ENCODE data around the gene RAI1.

The RAI1 gene

DNA sequence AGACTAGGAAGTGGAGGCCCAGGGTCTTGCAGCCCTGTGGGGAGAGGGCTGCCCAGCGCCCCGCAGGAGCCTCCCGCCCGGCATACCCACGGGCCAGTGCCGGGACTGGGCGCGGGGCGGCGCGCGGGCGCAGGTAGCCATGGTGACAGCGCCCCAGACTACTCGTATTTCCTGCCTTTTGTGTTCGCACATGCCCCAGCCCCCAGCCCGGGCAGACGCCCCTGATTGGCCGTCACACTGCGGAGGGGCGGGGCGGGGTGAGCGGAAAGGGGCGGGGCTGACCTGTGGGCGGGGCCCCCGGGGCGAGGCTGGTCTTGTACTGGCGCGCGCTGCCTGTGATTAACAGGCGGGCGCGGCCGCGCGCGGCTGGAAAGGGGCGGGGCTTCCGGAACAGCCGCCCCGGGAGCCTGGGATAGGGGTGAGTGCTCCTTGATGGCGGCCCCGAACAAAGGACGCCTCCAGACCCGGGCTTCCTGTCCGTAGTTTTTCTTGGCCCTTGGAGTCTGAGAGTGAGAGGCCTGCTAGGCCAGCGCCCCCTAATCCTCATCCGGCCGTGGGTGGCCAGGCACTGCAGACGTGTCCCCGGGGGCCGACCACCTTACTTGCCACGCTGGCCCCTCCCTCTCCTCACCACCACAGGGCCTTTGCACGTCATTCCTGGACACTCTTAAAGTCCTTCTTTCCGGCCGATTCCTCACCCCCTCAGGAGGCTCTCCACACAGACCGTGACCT is 71.0 kb downstream of the RAI1 start:
- DNase-seq = peak; percentile 96

DNA sequence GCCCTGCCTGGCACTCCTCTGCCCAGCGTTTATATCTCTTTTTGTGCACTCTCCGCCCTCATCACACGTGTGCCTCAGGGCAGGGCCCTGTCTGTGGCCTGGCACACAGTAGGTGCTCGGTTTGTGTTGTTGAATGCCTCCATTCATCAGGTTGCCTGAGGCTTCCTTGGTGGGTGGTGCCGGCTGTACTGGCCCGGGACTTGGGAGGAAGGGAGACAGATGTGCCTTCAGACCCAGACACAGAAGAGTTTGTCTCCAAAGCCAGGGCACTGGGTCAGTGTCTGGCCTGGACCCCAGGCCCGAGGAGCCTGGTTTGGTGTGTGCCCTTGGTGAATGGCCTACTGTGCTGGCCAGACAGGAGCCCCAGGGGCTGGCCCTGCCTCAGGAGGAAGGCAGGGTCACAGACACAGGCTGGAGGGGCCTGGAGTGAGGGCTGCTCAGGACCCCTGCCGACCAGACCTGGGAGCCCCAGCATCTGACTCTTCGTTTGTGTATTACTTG is 71.6 kb downstream of the RAI1 start:
- no peak for DNase-seq

DNA sequence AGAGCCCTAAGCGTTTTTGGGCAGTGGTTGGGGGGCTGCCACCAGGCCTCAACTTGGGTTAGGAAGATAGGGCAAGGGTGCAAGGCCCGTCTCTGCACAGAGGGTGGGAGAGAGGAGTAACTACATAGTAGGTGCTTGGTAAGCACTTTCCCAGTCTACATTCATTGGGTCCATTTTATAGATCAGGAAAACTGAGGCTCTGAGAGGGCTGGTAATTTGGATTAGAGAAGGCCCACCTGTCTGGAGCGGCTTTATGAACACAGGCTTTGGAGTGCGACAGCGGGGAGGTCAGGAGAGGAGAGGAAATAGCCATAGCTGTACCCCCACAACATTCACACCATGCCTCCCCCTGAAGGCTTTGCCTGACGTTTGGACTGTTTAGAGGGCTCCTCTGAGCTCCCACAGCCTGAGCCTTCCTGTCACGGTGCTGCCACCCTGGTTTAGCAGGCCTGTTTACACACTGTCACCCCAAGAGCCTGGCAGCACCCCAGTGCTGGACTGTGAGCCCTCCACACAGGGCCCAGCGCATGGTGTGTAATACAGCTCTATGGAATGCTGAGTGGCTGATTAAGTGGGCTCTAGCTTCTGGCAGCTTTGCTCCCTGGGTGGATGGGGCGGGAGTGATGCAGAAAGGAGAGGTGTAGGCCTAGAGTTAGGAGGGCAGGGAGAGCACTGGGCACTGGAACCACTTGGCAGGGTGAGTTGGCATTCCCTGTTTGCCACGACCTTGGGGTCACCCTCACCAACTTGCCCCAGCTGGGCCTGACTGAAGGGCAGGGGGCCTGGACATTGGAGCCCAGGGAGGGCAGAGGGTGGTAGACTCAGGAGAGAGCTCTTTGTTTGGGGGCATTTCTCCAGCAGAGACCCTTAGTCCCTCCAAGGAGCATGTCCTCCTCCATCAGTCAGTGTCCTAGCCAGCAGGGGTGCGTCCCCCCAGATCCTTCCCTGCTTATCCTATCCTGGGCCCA is 73.7 kb downstream of the RAI1 start:
- DNase-seq = no peak

DNA sequence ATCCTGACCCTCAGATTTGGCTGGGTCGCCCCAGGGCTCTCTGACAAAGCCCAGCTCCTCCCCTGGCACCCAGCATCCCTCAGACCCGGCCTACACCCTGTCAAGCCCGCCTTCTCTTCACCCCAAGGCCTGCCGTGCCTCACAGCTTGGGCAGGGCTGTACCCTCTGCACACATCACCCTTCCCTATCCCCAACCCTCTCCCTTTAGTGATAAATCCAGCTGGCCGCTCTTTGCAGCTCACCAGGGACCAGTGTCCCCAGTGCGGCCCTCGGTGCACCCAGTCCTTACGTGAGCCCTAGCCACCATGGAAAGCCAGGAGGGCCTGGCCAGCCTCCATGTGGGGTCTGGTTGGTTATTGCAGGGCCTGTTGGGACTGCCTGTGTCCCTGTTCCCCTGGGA is 74.5 kb downstream of the RAI1 start:
- DNase-seq = no peak

DNA sequence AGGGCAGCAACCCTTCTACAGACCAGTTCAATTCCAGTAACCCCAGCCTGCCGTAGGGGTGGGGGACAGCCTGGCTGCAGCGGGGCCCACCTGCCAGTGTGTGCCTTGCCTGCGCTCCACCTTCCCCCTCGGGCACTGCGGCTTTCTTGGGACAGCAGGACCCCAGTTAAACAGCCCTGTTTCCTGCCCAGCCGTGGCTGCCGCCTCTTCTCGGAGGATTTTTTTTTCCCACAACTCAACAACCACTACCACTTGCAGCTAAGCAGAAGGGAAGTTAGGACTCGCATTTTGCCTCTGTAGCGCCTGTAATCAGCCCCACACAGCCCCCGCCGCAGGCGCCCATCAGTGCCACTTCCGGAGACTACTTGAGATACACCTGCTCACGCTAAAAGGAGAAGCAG is 76.1 kb downstream of the RAI1 start:
- peak in 1 of 2 experiments; percentile 18 for DNase-seq

DNA sequence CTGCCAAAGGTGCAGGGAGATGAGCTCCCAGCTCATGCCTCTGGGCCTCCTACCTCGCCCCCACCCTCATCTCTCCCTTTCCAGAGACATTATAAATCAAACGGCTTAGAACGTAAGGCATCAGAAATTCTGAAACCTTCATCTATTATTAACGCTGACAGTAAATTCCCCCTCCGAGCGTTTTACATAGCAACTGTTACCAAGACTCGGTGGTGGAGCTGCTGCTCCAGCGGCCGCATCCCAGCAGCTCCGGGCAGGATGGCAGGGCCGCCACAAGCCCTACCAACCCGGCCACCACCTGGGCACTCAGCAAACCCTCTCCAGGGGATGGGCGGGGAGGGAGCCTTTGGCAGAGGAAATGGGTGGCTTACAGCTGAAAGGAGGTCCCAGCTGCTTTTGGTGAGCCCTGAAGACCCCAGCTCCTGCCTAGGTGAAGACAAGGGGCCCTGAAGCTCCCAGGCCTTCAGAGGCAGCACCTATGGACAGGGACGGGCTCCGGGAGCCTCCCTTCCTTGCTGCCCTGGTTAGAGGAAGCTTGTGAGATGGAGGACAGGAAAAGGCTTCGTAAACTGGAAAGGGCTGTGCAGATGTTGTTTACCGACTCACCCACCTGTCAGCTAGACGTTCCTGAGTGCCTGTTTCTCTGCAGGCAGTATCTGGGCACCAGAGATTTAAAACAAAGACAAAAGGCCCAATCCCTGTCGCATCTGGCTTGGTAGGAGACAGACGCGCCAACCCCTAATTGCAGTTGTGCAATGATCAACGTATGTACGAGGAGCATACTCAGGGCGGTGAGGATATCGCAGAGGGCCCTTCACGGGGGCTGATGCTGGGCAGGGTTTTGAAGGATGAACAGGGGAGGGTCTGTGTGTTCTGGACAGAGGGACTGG is 76.9 kb downstream of the RAI1 start:
- DNase-seq = no peak

DNA sequence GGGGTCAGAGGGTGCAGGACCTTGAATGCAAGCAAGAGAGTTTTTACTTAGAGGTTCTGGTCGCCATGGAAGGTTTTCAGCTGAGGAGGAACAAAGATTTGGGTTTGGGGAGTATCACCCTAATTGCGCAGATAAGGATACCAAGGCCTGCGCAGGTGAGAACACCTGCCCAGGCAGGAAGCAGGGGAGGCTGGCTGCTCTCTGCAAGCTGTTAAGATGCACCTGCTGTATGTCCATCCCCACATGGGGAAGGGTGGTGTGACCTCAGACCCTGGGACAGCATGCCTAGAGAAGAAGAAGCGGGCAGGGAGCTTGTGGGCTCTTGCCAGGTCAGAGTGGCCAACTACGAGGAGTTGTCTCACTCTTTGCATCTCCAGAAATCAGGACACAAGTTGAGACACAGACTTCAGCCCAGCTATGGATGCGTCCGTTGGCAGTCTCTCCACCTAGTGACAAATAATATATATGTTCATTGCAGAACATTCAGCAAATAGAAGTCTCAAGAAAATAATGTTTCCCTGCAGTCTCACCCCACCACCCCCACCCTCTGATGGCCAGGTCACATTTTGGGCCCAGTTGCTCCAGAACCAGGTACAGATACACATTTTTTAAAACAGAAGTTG is 77.8 kb downstream of the RAI1 start:
- DNase-seq = no peak

DNA sequence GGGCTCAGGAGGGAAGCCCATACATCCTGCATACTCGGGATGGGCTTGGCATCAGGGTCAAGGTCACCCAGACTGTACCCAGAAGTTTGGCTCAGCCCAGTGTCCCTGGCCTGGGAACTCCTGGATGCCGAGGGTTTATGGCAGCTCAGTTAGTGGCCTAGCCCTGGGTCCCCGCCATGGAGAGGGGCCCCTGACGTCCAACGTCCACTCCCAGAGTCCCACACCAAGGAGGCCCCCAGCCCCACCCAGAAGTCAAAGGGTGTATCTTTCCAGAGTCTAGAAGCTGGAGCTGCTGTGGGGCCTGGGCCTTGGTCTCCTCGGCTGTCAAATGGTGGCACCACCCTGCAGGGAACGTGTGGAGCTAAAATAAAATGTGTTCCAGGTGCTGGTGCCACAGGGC is 79.1 kb downstream of the RAI1 start:
- no peak for DNase-seq

DNA sequence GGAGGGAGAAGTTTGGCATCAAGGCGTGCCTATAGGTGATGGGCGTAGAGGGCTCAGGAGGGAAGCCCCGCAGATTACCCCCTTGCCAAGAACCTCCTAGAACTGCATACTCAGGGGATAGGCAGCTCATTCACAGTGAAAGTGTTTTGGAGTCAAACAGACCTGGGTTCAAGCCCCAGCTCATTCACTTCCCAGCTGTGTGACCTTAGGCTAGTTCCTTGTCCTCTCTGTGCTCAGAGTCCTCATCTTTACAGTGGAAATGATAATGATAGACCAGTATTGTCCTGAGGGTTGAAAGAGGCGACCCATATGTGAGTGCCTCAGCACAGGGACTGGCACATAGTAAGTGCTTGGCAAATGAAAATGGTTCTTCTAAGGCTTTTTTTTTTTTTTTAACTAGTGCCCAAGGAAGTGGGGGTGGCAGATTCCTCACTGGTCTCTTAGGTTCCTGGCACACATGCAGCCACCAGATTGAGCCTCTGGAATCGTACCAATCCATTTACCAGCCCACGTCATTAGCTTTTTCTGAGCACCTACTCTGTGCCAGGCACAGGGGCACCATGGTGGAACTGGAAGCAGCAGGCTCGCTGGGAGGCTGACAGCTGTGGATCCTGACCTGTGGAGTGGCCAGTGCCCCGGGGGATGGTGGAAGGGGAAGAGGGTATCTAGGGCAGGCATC is 79.8 kb downstream of the RAI1 start:
- DNase-seq = no peak

DNA sequence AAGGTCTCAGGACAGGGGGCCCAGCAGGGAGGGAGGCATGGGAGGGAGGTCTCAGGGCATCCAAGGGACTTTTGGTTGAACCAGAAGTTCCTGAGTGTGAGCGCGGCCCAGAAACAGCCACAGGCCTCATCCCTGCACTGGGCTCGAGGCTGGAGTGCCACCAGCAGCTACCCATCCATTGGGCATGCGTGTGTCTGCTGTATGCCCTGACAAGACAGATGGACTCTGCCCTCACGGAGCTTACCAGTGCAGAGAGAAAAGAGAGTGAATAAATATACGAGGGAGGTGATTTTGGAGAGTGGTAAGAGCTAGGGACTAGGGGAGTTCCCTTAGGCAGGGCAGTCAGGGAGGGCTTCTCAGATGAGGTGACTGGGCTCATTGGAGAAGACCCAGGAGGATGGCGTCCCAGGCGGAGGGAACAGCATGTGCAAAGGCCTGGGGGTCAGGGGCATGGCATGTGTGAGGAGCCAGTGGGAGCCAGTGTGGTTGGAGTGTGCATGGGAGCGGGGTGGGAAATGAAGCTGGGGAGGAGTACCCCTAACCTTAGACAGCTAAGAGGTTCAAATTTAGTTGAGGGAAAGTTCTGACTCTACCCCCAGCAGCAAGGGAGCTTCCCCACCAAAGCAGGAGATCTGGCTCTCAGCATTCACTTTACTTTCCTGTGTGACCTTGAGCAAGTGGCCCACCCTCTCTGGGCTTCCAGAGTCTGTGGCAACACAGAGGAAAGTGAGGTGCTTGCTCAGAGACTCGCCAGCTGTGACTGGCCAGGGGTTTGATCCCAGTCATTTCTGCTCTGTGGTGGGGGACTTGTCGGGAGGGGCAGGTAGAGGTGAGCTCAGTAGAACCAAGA is 80.9 kb downstream of the RAI1 start:
- no peak for DNase-seq

DNA sequence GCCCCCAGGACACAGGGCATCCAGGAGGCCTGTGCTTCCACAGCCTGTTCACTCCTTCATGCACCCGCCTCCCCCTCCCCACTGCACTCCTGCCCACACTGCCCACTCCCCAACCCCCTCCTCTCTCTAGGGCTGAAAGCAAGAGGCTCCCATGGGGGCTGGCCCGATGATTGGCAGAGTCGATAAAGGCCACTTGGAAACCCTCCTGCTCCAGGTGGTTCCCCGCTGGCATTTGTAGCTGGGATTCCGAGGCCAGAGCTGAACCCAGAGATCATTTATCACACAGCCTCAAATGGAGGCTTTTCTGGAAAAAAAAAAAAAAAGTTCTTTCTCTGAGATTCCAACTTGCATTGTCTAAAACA is 81.5 kb downstream of the RAI1 start:
- no peak for DNase-seq

DNA sequence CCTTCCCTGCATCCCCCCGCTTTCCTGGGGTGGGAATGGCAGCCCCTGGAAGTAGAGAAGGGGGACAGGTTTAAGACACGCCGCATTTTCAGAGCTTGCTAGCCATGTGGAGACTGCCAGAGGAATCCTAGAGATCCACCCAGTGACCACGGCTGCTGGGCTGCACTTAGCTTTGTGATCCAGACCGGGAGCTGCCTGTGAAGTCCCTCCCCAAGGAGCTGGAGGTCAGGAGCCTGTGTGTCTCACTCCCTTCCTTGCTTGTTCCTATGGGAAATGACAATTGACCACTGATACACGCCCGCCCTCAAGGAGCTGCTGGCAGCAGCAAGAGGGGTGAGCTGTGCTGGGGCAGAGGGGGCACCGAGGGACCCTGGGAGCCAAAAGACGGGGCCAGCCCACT is 81.9 kb downstream of the RAI1 start:
- no peak for DNase-seq

DNA sequence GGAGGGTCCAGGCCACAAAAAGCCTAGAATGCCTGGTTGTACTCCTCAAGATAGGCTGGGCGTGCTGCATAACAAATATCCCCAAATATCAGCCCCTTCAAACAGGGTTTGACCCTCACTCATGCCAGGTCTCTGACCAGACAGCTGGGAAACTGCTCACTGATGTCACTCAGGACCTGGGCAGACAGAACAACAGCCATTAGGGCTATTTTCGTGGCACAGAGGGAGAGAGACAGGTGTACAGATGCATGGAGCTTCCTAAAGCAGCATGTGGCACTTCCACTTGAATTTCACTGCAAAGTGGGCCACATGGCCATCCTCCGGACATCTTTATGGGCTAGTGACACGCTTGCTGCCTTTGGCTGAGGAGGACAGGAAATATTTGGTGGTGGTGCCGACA is 82.5 kb downstream of the RAI1 start:
- no peak for DNase-seq

DNA sequence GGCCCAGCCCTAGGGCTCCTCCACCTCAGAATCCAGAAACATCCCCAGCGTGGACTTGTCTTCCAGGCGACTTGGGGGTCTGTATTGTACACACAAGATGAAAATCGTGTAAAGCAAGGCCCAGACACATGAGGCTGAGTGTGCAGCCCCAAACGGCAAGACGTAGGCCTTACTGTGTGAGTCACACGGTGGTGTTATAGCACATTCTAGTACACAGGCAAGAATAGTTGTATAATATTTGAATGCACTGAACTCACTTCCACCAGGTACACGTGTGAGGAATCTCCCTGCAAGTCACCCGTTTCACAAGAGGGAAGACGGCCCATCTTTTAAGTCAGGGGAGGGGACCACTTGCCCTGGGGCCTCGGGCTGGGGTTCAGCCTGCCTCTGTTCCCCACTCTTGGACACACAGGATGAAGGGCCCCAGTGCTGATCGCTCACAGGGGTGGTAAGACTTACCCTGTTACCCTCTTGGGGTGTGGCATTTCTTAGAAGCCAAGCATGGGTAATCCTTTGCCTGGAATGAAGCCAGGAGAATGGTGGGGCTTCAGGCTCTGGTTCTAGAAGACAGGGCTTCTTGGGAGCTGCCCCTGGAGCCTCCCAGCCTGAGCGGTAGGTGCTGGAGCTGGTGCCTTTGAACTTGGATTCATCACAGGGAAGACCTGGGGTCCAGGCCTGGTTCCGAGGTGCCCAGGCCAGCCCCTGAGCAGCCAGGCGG is 84.3 kb downstream of the RAI1 start:
- no peak for DNase-seq

DNA sequence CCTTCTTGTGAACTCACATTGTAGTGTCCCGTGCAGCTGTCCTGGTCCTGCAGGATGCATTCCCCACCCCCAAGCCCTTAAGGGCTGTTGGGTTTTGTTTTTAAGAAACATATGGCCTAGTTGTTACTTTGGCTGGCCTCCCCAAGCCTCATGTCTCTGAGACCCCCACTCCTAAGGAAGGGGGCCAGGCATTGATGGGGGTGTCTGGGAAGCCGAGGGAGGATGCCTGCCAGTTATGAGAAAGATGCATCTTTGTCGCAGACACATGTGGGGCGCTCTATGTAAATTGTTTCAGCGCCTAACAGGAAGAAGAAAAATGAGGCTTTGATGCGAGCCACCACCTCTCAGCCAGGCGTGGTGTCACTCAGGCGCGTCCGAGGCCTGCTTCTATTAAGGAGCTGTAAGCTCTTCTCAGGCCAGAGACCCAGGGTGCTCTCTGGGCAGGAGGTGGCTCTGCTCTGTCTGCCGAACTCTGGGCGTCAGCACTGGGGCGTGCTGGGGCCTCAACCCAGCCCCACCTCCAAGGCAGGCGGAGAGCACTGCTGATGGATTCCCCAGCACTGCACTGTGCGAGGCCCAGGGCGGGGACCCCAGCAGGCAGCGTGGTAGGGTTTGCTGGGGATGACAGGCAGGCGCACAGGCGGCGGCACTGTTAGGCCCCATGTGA is 85.0 kb downstream of the RAI1 start:
- DNase-seq = no peak

DNA sequence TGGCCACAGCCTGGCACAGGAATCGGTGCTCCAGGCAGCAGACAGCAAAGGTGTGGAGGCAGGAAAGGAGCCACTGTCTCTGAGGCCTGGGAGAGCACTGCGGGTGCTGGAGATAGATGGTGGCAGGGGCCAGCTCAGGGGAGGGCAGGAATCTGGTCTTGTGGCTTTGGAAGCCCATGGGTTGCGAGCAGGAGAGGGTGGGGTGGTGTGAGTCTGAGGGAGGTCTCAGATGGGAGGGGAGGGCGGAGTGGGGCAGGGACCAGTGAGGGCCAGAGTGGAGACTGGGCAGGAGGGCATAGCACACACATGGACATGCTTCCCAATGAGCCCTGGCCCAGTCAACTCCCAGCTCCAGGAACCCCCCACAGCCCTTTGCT is 85.5 kb downstream of the RAI1 start:
- no peak for DNase-seq

DNA sequence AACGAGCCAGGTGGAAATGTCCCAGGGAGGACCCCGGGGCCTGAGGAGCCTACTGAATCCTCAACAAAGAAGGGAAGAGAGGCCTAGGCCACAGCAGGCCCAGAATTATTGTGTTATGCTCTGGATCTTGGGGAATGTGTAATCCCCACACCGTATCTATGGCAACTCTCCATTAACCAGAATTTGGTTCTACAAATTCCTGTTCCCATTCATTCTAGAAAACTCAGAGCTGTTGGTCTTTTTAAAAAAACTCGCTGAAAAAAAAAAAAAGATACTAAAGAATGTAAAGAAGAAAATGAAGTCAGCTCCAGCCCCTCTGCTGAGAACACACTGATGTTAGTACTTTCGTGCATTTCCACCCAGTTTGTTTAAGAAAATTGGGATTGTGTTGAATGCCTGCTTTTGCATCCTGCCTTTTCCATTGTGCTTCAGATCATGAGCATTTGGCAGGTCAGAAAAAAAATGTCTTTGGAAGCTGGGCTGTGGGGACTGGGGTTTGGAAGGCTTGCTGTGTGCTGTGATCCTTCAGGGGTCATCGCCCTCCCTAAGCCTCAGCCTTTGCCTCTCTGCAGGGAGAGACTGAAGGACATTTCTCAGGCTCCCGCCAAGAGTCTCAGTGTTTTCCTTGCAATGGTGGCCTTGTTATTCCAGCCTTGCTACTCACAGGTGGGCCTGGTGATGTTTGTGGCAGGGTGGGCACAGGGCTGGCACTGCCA is 86.1 kb downstream of the RAI1 start:
- no peak for DNase-seq

DNA sequence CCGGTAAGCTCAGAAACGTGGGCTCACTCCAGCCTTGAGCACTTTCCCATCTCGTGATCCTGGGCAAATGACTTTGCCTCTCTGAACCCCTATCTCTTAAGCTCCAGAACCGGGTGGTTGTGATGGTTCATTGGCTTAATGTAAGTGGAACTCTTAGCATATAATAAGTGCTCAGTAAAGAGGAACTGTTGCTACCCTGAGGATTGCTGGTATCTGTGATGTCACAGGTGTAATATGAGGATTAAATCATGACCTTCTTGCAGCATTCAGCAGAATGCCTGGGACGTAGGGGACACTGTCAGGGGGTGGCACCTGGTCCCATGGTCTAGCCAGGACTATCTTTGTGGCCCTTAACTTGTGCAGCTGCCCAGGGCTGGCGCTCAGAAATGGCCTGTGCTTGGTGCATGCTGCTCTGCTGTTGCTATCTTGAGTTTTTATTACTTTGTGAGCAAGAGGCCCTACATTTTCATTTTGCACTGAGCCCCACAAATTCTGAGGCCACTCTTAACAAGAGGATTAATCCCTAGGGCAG is 86.7 kb downstream of the RAI1 start:
- no peak for DNase-seq

Data from activated CD4-positive, alpha-beta T cell treated with anti-CD3 and anti-CD28 coated beads, Interleukin-2, amount 50 U/mL, for 4 hours (primary cell).